OCI-LY7 (cell line): ENCODE results near the gene LHPP. TPM values are rescaled to one million over a fixed set of nuclear protein-coding genes. Genes with fewer than 3 reads are reported as not detected.

Experiments
- BruUV-seq: library from RNA; stranded (reverse); fragments of 400-500 nt; replicated peaks from 2 replicates; lab custom pipeline; 2021; lab: Mats Ljungman, UMichigan
- CTCF ChIA-PET: fragments of 300-600 bp; sonication (Branson Sonifier 250); formaldehyde crosslinking; loops from one replicate; lab custom pipeline; 2022; ENCODE audit warnings: antibody characterized with exemption; ENCODE audit not compliant: unreplicated experiment; lab: Charles Lee
- POLR2A ChIA-PET: fragments of 300-600 bp; sonication (Branson Sonifier 250); formaldehyde crosslinking; loops from one replicate; lab custom pipeline; 2022; ENCODE audit warnings: antibody characterized with exemption; lab: Charles Lee
- DNase-seq: peaks from one replicate; pipeline ENCODE4 v3.0.0-alpha.2; 2015; ENCODE audit warnings: low spot score
- H2AFZ ChIP-seq: fragments of 200-600 bp; sonication (generic), shearing (Covaris generic); 2 replicates; pipeline ENCODE4 v1.6.1; 2014; ENCODE audit warnings: mild to moderate bottlenecking, antibody characterized with exemption, low read length, moderate library complexity
- H3K27ac ChIP-seq: fragments of 200-600 bp; sonication (generic); 2 replicates; pipeline ENCODE4 v1.5.1; 2014; ENCODE audit warnings: mixed run types, low read depth, mild to moderate bottlenecking, moderate library complexity, low read length, inconsistent platforms; ENCODE audit not compliant: poor library complexity, severe bottlenecking
- H3K36me3 ChIP-seq: fragments of 200-600 bp; sonication (generic); 2 replicates; pipeline ENCODE4 v1.6.1; 2014; ENCODE audit warnings: mild to moderate bottlenecking, antibody characterized with exemption, low read length, moderate library complexity, mixed read lengths; ENCODE audit not compliant: insufficient read depth
- H3K4me1 ChIP-seq: fragments of 200-600 bp; sonication (generic); 2 replicates; pipeline ENCODE4 v1.5.1; 2014; ENCODE audit warnings: mild to moderate bottlenecking, low read length; ENCODE audit not compliant: insufficient read depth, poor library complexity, severe bottlenecking
- H3K4me2 ChIP-seq: fragments of 200-600 bp; sonication (generic); 2 replicates; pipeline ENCODE4 v1.6.1; 2014; ENCODE audit warnings: mild to moderate bottlenecking, low read length
- H3K4me3 ChIP-seq: fragments of 200-600 bp; sonication (generic); 2 replicates; pipeline ENCODE4 v1.5.1; 2014; ENCODE audit warnings: mild to moderate bottlenecking, low read depth, low read length; ENCODE audit not compliant: poor library complexity, severe bottlenecking
- H3K79me2 ChIP-seq: fragments of 200-600 bp; sonication (generic); 2 replicates; pipeline ENCODE4 v1.6.1; 2016; ENCODE audit warnings: low read depth, mild to moderate bottlenecking, low read length, moderate library complexity, mixed read lengths; ENCODE audit not compliant: insufficient read depth
- H3K9me2 ChIP-seq: fragments of 200-600 bp; sonication (generic); 2 replicates; pipeline ENCODE4 v1.6.1; 2016; ENCODE audit warnings: mild to moderate bottlenecking, low read length, mixed read lengths; ENCODE audit not compliant: insufficient read depth
- H3K9me3 ChIP-seq: fragments of 200-600 bp; sonication (generic); 2 replicates; pipeline ENCODE4 v1.6.1; 2014; ENCODE audit warnings: mild to moderate bottlenecking, mixed run types, low read length, mixed read lengths
- H4K20me1 ChIP-seq: fragments of 200-600 bp; sonication (generic); 2 replicates; pipeline ENCODE4 v1.6.1; 2014; ENCODE audit warnings: mild to moderate bottlenecking, antibody characterized with exemption, low read length, moderate library complexity, mixed read lengths; ENCODE audit not compliant: insufficient read depth
- CTCF ChIP-seq: fragments of 200-600 bp; sonication (generic); conservative IDR thresholded peaks from 2 replicates; pipeline ENCODE4 v1.5.1; 2014; ENCODE audit warnings: mild to moderate bottlenecking, antibody characterized with exemption, low read length, moderate library complexity, mixed read lengths
- EZH2phosphoT487 ChIP-seq: fragments of 200-600 bp; sonication (generic); IDR thresholded peaks from 2 replicates; pipeline ENCODE4 v1.6.1; 2018; ENCODE audit warnings: low read depth, borderline replicate concordance, mild to moderate bottlenecking, mixed run types, antibody characterized with exemption, low read length, moderate library complexity, mixed read lengths
- intact Hi-C: fragments of 100-400 bp; cut with micrococcal nuclease; formaldehyde crosslinking; loops from one replicate; pipeline ENCODE4 v1.10.0; 2022; ENCODE audit not compliant: unreplicated experiment
- total RNA-seq, 2 experiments: library from RNA; depleted of rRNA in 1 of 2; stranded (reverse); fragments of >200 nt in 1 of 2; shearing (Covaris generic) in 1 of 2; gene quantifications; 2 replicates each; pipeline ENCODE4 v1.2.3, GENCODE V29; 2014 to 2022

The LHPP gene
- total RNA-seq, 2 experiments from 2014 or later: 30.3 to 65.2 TPM

- Histone ChIP-seq H3K79me2 (no peaks in the 10 kb centered on the region), H3K9me2 (no peaks in the 10 kb centered on the region), H3K4me3 (no peak overlapping the region), H3K36me3 (0 out of 2 replicates have a peak, but pooled peaks cover 14% of the 10 kb centered on the region), H3K4me1 (peaks cover 36% of the 10 kb centered on the region), H3K27ac (no peak overlapping the region), H3K9me3 (no peaks in the 10 kb centered on the region), H2AFZ (no peak overlapping the region), H3K4me2 (no peak overlapping the region), H4K20me1 (no peaks in the 10 kb centered on the region)
- no TSS peak for BruUV-seq
- CTCF ChIA-PET: interaction anchor here (1.3 kb wide), 1 partner anchor 23 kb away, joined by 3 read pairs; no protein-coding TSS in a partner anchor
- POLR2A ChIA-PET: interaction anchor here (1.0 to 1.6 kb wide), 3 partner anchors 16 to 32 kb away, joined by 3 to 6 read pairs (median 6); no protein-coding TSS in a partner anchor
- intact Hi-C loops: loop anchor here (1.0 kb wide), 1 partner anchor 33 kb away; no protein-coding TSS in a partner anchor
- TF ChIP-seq EZH2phosphoT487: no peak
- TF ChIP-seq CTCF: no peak
- DNase-seq: no peak
These were observed 103.3 kb downstream of the LHPP start for GRCh38 chr10:124564881-124565280.

- intact Hi-C loops: loop anchor here (1.0 kb wide), 1 partner anchor 33 kb away; no protein-coding TSS in a partner anchor
- no peaks in the 10 kb centered on the region for H3K79me2 ChIP-seq
- no peak overlapping the region for H3K27ac ChIP-seq
- POLR2A ChIA-PET: interaction anchor here (0.5 to 1.6 kb wide), 4 partner anchors 17 to 189 kb away, joined by 3 to 6 read pairs (median 4); no protein-coding TSS in a partner anchor
- no peaks in the 10 kb centered on the region for H3K9me2 ChIP-seq
- no peak overlapping the region for H3K4me2 ChIP-seq
- BruUV-seq: no TSS peak
- peaks cover 44% of the 10 kb centered on the region for H3K4me1 ChIP-seq
- H3K36me3 ChIP-seq: peaks cover 18% of the 10 kb centered on the region; the same call in 1 of the 2 replicates
- TF ChIP-seq EZH2phosphoT487 (no peak), CTCF (peak; percentile 81)
- no peak overlapping the region for H2AFZ ChIP-seq
- H4K20me1 ChIP-seq: no peaks in the 10 kb centered on the region
- H3K4me3 ChIP-seq: no peak overlapping the region
- CTCF ChIA-PET: interaction anchor here (1.0 to 1.3 kb wide), 3 partner anchors 20 to 31 kb away, joined by 3 to 9 read pairs (median 4); no protein-coding TSS in a partner anchor
- peak; percentile 65 for DNase-seq
- 0 out of 2 replicates have a peak, but pooled peaks cover 2% of the 10 kb centered on the region for H3K9me3 ChIP-seq
These were observed 104.1 kb downstream of the LHPP start for GRCh38 chr10:124565565-124566221.
